Measurements from ENCODE around the gene UBE2I.

Gene UBE2I

GRCh38 chr16:1362807-1363206, 53.4 kb downstream of the UBE2I start:
- in situ Hi-C loops (cut with HindIII; ENCODE audit: low pct_ligation_motif_present, low sequenced_read_pairs), result no loop called here
- Histone ChIP-seq H3K36me3 (replicated peaks) (peaks cover 45% of the 10 kb centered on the region), H3K27ac (no peak overlapping the region), H3K4me3 (ENCODE audit: low read depth, low read length) (no peak overlapping the region), H3K27me3 (replicated peaks) (no peaks in the 10 kb centered on the region)
- TF ChIP-seq, protein P1, sequence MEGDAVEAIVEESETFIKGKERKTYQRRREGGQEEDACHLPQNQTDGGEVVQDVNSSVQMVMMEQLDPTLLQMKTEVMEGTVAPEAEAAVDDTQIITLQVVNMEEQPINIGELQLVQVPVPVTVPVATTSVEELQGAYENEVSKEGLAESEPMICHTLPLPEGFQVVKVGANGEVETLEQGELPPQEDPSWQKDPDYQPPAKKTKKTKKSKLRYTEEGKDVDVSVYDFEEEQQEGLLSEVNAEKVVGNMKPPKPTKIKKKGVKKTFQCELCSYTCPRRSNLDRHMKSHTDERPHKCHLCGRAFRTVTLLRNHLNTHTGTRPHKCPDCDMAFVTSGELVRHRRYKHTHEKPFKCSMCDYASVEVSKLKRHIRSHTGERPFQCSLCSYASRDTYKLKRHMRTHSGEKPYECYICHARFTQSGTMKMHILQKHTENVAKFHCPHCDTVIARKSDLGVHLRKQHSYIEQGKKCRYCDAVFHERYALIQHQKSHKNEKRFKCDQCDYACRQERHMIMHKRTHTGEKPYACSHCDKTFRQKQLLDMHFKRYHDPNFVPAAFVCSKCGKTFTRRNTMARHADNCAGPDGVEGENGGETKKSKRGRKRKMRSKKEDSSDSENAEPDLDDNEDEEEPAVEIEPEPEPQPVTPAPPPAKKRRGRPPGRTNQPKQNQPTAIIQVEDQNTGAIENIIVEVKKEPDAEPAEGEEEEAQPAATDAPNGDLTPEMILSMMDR (IDR thresholded peaks at IDR 0.05; ENCODE audit: low read depth, low read length, missing control alignments), result no peak
- no peak for DNase-seq

- no peak overlapping the region for H3K4me3 ChIP-seq (ENCODE audit: low read depth, low read length)
- peaks cover 45% of the 10 kb centered on the region for H3K36me3 ChIP-seq (replicated peaks)
- H3K27me3 ChIP-seq (replicated peaks), result no peaks in the 10 kb centered on the region
- in situ Hi-C loops (cut with HindIII; ENCODE audit: low pct_ligation_motif_present, low sequenced_read_pairs), result no loop called here
- TF ChIP-seq, protein P1 (IDR thresholded peaks at IDR 0.05; ENCODE audit: low read depth, low read length, missing control alignments), result peak; percentile 88
- DNase-seq, result no peak
- no peak overlapping the region for H3K27ac ChIP-seq
Observed at GRCh38 chr16:1363501-1364041, 54.1 kb downstream of the UBE2I start.

DNA sequence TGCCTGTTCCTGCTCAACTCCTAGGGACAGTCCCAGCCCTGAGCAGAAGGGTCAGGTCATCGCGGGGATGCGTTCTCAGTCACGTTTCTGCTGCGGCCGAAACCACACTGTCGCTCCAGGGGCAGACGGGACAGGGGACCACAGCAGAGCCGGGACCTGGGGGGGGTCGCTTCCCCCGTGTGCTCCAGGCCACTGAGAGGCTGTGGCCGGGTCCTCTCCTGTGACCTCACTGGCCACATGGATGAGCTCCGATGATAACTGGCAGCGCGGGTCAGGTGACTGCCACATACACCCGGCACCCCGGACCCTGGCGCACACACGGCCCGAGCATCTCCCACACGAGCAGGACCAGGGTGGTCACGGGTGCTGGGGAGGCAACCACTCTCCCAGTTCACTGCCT, 55.1 kb downstream of the UBE2I start:
- DNase-seq, result no peak
- Histone ChIP-seq H3K36me3 (replicated peaks) (peaks cover 45% of the 10 kb centered on the region), H3K27me3 (replicated peaks) (no peaks in the 10 kb centered on the region), H3K27ac (no peak overlapping the region), H3K4me3 (ENCODE audit: low read depth, low read length) (no peak overlapping the region)
- TF ChIP-seq, protein P1 (IDR thresholded peaks at IDR 0.05; ENCODE audit: low read depth, low read length, missing control alignments), result no peak
- in situ Hi-C loops (cut with HindIII; ENCODE audit: low pct_ligation_motif_present, low sequenced_read_pairs), result no loop called here

DNA sequence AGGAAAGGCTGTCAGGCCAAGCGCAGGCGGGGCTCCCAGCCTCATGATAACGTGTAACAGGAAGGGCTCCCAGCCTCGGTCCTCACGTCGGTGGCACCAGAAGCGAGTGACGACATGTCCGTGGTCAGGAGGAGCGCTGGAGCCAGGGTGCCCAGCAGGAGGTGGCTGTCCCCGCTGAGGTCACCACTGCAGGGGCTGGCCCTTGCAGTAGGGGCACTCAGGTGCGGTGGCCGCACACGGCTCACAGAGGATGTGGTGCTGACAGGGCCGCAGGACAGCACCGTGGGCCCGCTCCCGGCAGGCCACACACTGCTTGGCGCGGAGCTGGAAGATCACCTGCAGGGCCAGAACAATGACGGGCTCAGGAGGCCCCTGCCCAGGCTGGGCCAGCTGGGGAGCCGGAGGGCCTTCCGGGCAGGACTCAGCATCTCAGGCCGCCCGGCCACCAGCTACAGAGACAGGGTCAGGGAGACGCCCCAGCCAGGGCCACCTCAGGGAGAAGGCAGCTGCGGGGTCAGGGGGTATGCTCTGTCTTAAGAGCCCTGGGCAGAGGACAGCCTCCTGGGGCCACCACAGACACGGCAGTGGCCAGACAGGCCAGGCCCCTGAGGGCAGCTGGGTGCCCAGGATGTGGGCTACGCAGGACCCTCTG, 56.8 kb downstream of the UBE2I start:
- no peak overlapping the region for H3K4me3 ChIP-seq (ENCODE audit: low read depth, low read length)
- H3K27me3 ChIP-seq (replicated peaks), result no peaks in the 10 kb centered on the region
- peaks cover 46% of the 10 kb centered on the region for H3K36me3 ChIP-seq (replicated peaks)
- no peak for DNase-seq
- TF ChIP-seq, protein P1 (IDR thresholded peaks at IDR 0.05; ENCODE audit: low read depth, low read length, missing control alignments), result no peak
- in situ Hi-C loops (cut with HindIII; ENCODE audit: low pct_ligation_motif_present, low sequenced_read_pairs), result no loop called here
- H3K27ac ChIP-seq, result no peak overlapping the region

- in situ Hi-C loops (cut with HindIII; ENCODE audit: low pct_ligation_motif_present, low sequenced_read_pairs), result no loop called here
- Histone ChIP-seq H3K27ac (no peak overlapping the region), H3K36me3 (replicated peaks) (peaks cover 43% of the 10 kb centered on the region), H3K27me3 (replicated peaks) (no peaks in the 10 kb centered on the region), H3K4me3 (ENCODE audit: low read depth, low read length) (no peak overlapping the region)
- DNase-seq, result no peak
- TF ChIP-seq, protein P1 (IDR thresholded peaks at IDR 0.05; ENCODE audit: low read depth, low read length, missing control alignments), result no peak
Observed at GRCh38 chr16:1366712-1367299, 57.4 kb downstream of the UBE2I start.
